ENCODE data around the gene TTLL8.

TTLL8 gene

GRCh38 chr22:50047346-50047745, 10.8 kb downstream of the TTLL8 start:
- Histone ChIP-seq H3F3A (ENCODE audit: insufficient read depth, low read length) (no peaks in the 10 kb centered on the region), H3K79me2 (ENCODE audit: low read length) (no peaks in the 10 kb centered on the region), H3K9me2 (replicated peaks; ENCODE audit: insufficient read depth, low read length) (no peaks in the 10 kb centered on the region), H3K9me3 (replicated peaks; ENCODE audit: insufficient read depth, low read length) (no peaks in the 10 kb centered on the region), H3K27ac (ENCODE audit: low read length) (no peak overlapping the region), H3K36me3 (replicated peaks; ENCODE audit: insufficient read depth, low read length) (no peaks in the 10 kb centered on the region), H3K9ac (ENCODE audit: low read length) (no peak overlapping the region), H3K4me2 (ENCODE audit: low read depth, low read length) (no peak overlapping the region), H2AFZ (ENCODE audit: low read length) (no peak overlapping the region), H3K4me3 (ENCODE audit: low read length) (no peak overlapping the region), H4K20me1 (ENCODE audit: insufficient read depth, low read length) (no peaks in the 10 kb centered on the region), H3K4me1 (ENCODE audit: low read length) (no peaks in the 10 kb centered on the region), H3K27me3 (replicated peaks; ENCODE audit: insufficient read depth, low read length) (peaks cover 96% of the 10 kb centered on the region)
- TF ChIP-seq EZH2phosphoT487 (IDR thresholded peaks at IDR 0.05; ENCODE audit: low read length) (no peak), CTCF (IDR thresholded peaks at IDR 0.05; ENCODE audit: low read length) (no peak), EZH2 (optimal IDR thresholded peaks at IDR 0.05; ENCODE audit: low read depth, low read length) (no peak)
- DNase-seq = no peak

- no peaks in the 10 kb centered on the region for H3K4me1 ChIP-seq (ENCODE audit: low read length)
- H3K79me2 ChIP-seq (ENCODE audit: low read length) = no peaks in the 10 kb centered on the region
- no peak overlapping the region for H3K4me3 ChIP-seq (ENCODE audit: low read length)
- no peaks in the 10 kb centered on the region for H3K9me2 ChIP-seq (replicated peaks; ENCODE audit: insufficient read depth, low read length)
- H3K27ac ChIP-seq (ENCODE audit: low read length) = no peak overlapping the region
- no peaks in the 10 kb centered on the region for H4K20me1 ChIP-seq (ENCODE audit: insufficient read depth, low read length)
- H3K27me3 ChIP-seq (replicated peaks; ENCODE audit: insufficient read depth, low read length) = peaks cover 96% of the 10 kb centered on the region
- no peaks in the 10 kb centered on the region for H3K9me3 ChIP-seq (replicated peaks; ENCODE audit: insufficient read depth, low read length)
- DNase-seq = no peak
- H2AFZ ChIP-seq (ENCODE audit: low read length) = no peak overlapping the region
- TF ChIP-seq EZH2 (optimal IDR thresholded peaks at IDR 0.05; ENCODE audit: low read depth, low read length) (no peak), CTCF (IDR thresholded peaks at IDR 0.05; ENCODE audit: low read length) (no peak), EZH2phosphoT487 (IDR thresholded peaks at IDR 0.05; ENCODE audit: low read length) (no peak)
- no peak overlapping the region for H3K4me2 ChIP-seq (ENCODE audit: low read depth, low read length)
- no peaks in the 10 kb centered on the region for H3F3A ChIP-seq (ENCODE audit: insufficient read depth, low read length)
- H3K9ac ChIP-seq (ENCODE audit: low read length) = no peak overlapping the region
- H3K36me3 ChIP-seq (replicated peaks; ENCODE audit: insufficient read depth, low read length) = no peaks in the 10 kb centered on the region
Measured at GRCh38 chr22:50046481-50047245, 11.4 kb downstream of the TTLL8 start.

- no peaks in the 10 kb centered on the region for H3K4me1 ChIP-seq (ENCODE audit: low read length)
- peaks cover 96% of the 10 kb centered on the region for H3K27me3 ChIP-seq (replicated peaks; ENCODE audit: insufficient read depth, low read length)
- no peaks in the 10 kb centered on the region for H4K20me1 ChIP-seq (ENCODE audit: insufficient read depth, low read length)
- no peaks in the 10 kb centered on the region for H3F3A ChIP-seq (ENCODE audit: insufficient read depth, low read length)
- H3K79me2 ChIP-seq (ENCODE audit: low read length) = no peaks in the 10 kb centered on the region
- H3K9me2 ChIP-seq (replicated peaks; ENCODE audit: insufficient read depth, low read length) = no peaks in the 10 kb centered on the region
- no peak for DNase-seq
- no peaks in the 10 kb centered on the region for H3K36me3 ChIP-seq (replicated peaks; ENCODE audit: insufficient read depth, low read length)
- H3K9me3 ChIP-seq (replicated peaks; ENCODE audit: insufficient read depth, low read length) = no peaks in the 10 kb centered on the region
- H3K27ac ChIP-seq (ENCODE audit: low read length) = no peak overlapping the region
- H3K9ac ChIP-seq (ENCODE audit: low read length) = no peak overlapping the region
- H3K4me2 ChIP-seq (ENCODE audit: low read depth, low read length) = no peak overlapping the region
- H3K4me3 ChIP-seq (ENCODE audit: low read length) = no peak overlapping the region
- no peak overlapping the region for H2AFZ ChIP-seq (ENCODE audit: low read length)
- TF ChIP-seq EZH2 (optimal IDR thresholded peaks at IDR 0.05; ENCODE audit: low read depth, low read length) = no peak
- no peak for TF ChIP-seq EZH2phosphoT487 (IDR thresholded peaks at IDR 0.05; ENCODE audit: low read length)
- no peak for TF ChIP-seq CTCF (IDR thresholded peaks at IDR 0.05; ENCODE audit: low read length)
Measured at GRCh38 chr22:50046019-50046415, 12.1 kb downstream of the TTLL8 start.
